HL-60 (cell line): ENCODE measurements around the gene BRD3.

Experiments used
- DNase-seq, 2 experiments: peaks; one replicate each; pipeline ENCODE4 v3.0.0-alpha.2; 2010 to 2020; ENCODE audit warnings: low read depth in 1 of 2, low spot score in 1 of 2
- H3K27ac ChIP-seq: fragments of 250-450 bp; sonication (Bioruptor Pico); replicated peaks from 2 replicates; pipeline ENCODE4 v1.5.1; 2020; ENCODE audit warnings: mild to moderate bottlenecking, moderate library complexity
- H3K27me3 ChIP-seq: fragments of 250-450 bp; sonication (Bioruptor Pico); 2 replicates; pipeline ENCODE4 v1.5.1; 2021; ENCODE audit warnings: mild to moderate bottlenecking, moderate library complexity; ENCODE audit not compliant: insufficient read depth, poor library complexity, severe bottlenecking
- H3K4me3 ChIP-seq: replicated peaks from 2 replicates; pipeline ENCODE4 v1.5.1; 2011; ENCODE audit warnings: mild to moderate bottlenecking, control low read depth, low read length; ENCODE audit not compliant: insufficient read depth
- GABPA ChIP-seq: IDR thresholded peaks from 2 replicates; pipeline ENCODE4 v1.6.1; 2012; ENCODE audit warnings: low read depth
- POLR2AphosphoS5 ChIP-seq: IDR thresholded peaks from 2 replicates; pipeline ENCODE4 v1.6.1; 2012; ENCODE audit warnings: low read depth
- SPI1 ChIP-seq: IDR thresholded peaks from 2 replicates; pipeline ENCODE4 v1.6.1; 2012; ENCODE audit warnings: low read depth, mild to moderate bottlenecking, borderline replicate concordance
- TF ChIP-seq, protein P1 (sequence below): IDR thresholded peaks from 2 replicates; pipeline ENCODE4 v1.6.1; 2012; ENCODE audit warnings: low read depth; ENCODE audit not compliant: insufficient replicate concordance
- TF ChIP-seq, protein P2 (sequence below): IDR thresholded peaks from one replicate; pipeline ENCODE4 v1.5.1; 2011; ENCODE audit warnings: low read length, control low read depth, inconsistent platforms; ENCODE audit not compliant: insufficient read depth

Gene BRD3

DNA sequence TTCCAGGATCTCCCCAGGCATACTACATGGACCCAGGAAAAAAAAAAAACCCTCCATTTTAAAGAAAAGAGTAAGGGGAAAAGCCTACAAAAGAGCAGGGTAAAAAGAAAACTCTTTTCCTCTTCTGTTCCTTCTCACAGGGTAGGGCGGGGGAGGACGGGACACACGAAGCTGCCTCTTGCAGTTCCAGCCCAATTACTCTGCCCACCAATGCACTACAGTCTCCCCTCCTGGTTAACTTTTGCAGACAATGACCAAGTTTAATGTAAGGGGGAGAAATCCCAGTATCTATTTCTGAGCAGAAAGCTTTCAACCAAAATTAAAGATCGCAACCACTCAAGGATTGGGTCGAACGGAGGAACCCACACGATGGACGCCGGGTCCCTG, 1.3 kb downstream of the BRD3 start:
- peaks cover 6% of the 10 kb centered on the region for H3K27me3 ChIP-seq
- peak overlapping the region; percentile 95 for H3K27ac ChIP-seq
- peak overlapping the region; percentile 73 for H3K4me3 ChIP-seq
- peak in 1 of 2 experiments; percentile 41 for DNase-seq
- TF ChIP-seq SPI1 (no peak), POLR2AphosphoS5 (no peak), GABPA (no peak)
- TF ChIP-seq, protein P1, sequence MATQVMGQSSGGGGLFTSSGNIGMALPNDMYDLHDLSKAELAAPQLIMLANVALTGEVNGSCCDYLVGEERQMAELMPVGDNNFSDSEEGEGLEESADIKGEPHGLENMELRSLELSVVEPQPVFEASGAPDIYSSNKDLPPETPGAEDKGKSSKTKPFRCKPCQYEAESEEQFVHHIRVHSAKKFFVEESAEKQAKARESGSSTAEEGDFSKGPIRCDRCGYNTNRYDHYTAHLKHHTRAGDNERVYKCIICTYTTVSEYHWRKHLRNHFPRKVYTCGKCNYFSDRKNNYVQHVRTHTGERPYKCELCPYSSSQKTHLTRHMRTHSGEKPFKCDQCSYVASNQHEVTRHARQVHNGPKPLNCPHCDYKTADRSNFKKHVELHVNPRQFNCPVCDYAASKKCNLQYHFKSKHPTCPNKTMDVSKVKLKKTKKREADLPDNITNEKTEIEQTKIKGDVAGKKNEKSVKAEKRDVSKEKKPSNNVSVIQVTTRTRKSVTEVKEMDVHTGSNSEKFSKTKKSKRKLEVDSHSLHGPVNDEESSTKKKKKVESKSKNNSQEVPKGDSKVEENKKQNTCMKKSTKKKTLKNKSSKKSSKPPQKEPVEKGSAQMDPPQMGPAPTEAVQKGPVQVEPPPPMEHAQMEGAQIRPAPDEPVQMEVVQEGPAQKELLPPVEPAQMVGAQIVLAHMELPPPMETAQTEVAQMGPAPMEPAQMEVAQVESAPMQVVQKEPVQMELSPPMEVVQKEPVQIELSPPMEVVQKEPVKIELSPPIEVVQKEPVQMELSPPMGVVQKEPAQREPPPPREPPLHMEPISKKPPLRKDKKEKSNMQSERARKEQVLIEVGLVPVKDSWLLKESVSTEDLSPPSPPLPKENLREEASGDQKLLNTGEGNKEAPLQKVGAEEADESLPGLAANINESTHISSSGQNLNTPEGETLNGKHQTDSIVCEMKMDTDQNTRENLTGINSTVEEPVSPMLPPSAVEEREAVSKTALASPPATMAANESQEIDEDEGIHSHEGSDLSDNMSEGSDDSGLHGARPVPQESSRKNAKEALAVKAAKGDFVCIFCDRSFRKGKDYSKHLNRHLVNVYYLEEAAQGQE, result no peak
- TF ChIP-seq, protein P2, sequence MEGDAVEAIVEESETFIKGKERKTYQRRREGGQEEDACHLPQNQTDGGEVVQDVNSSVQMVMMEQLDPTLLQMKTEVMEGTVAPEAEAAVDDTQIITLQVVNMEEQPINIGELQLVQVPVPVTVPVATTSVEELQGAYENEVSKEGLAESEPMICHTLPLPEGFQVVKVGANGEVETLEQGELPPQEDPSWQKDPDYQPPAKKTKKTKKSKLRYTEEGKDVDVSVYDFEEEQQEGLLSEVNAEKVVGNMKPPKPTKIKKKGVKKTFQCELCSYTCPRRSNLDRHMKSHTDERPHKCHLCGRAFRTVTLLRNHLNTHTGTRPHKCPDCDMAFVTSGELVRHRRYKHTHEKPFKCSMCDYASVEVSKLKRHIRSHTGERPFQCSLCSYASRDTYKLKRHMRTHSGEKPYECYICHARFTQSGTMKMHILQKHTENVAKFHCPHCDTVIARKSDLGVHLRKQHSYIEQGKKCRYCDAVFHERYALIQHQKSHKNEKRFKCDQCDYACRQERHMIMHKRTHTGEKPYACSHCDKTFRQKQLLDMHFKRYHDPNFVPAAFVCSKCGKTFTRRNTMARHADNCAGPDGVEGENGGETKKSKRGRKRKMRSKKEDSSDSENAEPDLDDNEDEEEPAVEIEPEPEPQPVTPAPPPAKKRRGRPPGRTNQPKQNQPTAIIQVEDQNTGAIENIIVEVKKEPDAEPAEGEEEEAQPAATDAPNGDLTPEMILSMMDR, result no peak

DNA sequence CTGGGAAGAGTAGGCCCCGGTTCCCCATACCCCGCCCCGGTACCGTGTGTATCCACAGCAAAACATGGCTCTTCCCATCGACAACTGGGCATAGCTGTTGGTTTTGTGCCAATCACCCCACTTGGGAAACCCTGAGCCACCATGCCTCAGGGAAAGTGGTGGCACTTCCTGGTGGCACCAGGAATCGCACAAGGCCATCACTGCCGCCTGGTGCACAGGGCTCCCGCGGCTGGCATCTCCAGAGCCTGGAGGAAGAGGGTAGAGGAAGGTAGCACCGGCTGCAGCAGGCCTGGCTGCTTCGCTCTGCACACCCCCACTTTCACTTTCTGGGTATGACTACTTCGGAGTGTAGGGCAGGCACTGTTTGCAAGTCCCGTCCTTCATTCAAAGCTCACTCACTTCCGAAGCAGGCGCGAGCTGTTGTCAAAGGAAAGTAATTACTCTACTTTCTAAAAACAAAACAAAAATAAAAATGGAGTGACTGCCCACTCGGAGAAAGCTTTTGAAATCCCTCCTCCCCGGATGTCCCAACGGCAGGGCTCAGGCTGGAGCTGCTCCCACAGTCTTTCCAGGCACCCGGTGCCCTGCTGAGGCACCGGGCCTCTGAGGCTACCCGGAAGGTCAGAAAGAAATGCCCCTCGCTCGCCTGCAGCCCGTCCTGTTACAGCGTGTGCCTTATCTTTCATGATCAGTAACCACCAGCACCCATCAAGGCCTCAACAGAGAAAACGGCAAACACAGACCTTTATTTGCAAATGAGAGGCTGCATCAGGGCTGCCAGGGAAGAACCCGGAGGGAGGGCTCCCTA, 2.0 kb downstream of the BRD3 start:
- Histone ChIP-seq H3K27ac (peak overlapping the region; percentile 95), H3K4me3 (peak overlapping the region; percentile 73), H3K27me3 (peaks cover 6% of the 10 kb centered on the region)
- peak; percentile 68 to 78 for DNase-seq
- TF ChIP-seq, protein P1, result no peak
- TF ChIP-seq SPI1 (no peak), GABPA (no peak; the same call in 1 of the 2 replicates)

DNA sequence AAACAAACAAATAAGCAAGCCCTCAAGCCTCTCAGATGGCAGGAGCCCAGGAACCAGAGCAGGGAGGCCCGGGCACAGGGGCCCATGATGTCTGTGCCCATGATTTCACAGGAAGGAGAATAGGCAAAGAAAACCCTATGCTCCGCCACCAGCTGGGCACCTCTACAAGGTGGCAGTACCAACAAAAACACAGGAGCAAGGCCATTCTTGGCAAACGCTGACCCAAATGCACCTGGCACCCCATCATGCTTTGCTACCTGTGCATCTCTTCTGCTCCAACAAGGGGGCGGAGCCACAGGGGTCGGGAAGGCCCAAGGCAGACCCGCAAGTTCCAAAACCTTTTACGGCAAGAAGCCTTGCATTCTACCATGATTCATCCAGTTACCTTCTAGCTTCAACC, 3.1 kb downstream of the BRD3 start:
- TF ChIP-seq SPI1 (no peak), POLR2AphosphoS5 (no peak), GABPA (no peak)
- TF ChIP-seq, protein P1, result no peak
- TF ChIP-seq, protein P2, result no peak
- no peak overlapping the region for H3K27ac ChIP-seq
- no peak overlapping the region for H3K4me3 ChIP-seq
- peaks cover 2% of the 10 kb centered on the region for H3K27me3 ChIP-seq
- no peak for DNase-seq
